HG03378 (cell line): ENCODE measurements around the gene LRRC28.

Source experiments
- ATAC-seq: cut with Tn5 transposase; IDR thresholded peaks from one replicate; pipeline ENCODE4 v1.9.1; 2021; ENCODE audit warnings: mild to moderate bottlenecking, moderate library complexity; ENCODE audit not compliant: unreplicated experiment

The LRRC28 gene

GRCh38 chr15:99414755-99415731 lies 163.8 kb downstream of the LRRC28 start:
- no peak for ATAC-seq

DNA sequence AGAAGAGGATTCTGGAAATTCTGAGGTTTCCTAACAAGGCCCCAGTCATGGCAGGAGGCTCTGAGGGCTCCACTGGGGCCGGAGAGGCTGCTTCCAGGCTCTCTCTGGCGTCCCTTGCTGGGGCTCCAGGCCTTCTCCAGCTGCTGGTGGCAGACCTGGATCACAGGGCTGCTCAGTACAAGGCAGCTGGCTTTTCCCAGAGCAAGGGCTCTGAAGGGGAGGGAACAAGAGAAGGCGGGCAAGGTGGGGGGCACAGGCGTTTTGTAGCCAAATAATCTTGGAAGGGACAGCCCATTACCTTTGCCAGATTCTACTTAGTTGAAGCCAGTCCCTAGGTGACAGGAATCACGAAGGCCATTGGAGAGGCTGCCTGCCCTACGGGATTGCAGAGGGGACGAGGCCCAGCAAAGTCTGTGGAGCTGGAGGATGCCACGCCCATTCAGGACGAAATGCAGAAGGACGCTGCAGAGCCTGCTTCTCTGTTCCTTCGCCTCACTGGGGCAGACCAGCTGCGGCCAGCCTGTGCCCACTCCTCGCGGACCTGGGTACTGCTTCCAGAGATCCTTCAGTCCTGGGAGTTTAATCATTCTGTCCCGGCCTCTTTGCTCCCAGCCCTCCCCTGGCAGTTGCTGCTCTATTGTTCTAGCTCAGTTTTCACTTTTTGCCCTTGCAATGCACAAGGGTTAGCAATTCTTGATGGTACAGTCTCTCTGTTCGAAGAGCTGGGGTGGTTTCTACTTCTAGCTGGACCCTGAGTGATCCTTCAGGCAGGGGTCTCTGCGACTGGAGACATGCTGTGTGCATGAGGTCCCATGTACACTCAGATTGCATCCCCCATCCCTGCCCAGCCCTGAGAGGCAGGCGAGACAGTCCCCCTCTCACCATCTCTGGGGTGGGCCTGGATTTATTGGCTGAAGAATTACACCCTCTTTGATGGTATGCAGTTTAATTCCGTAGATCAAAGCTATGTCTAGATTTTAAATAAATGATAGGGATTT lies 165.2 kb downstream of the LRRC28 start:
- no peak for ATAC-seq

- no peak for ATAC-seq
Observed at GRCh38 chr15:99421172-99421656, 169.9 kb downstream of the LRRC28 start.

GRCh38 chr15:99421758-99422157 lies 170.5 kb downstream of the LRRC28 start:
- no peak for ATAC-seq

DNA sequence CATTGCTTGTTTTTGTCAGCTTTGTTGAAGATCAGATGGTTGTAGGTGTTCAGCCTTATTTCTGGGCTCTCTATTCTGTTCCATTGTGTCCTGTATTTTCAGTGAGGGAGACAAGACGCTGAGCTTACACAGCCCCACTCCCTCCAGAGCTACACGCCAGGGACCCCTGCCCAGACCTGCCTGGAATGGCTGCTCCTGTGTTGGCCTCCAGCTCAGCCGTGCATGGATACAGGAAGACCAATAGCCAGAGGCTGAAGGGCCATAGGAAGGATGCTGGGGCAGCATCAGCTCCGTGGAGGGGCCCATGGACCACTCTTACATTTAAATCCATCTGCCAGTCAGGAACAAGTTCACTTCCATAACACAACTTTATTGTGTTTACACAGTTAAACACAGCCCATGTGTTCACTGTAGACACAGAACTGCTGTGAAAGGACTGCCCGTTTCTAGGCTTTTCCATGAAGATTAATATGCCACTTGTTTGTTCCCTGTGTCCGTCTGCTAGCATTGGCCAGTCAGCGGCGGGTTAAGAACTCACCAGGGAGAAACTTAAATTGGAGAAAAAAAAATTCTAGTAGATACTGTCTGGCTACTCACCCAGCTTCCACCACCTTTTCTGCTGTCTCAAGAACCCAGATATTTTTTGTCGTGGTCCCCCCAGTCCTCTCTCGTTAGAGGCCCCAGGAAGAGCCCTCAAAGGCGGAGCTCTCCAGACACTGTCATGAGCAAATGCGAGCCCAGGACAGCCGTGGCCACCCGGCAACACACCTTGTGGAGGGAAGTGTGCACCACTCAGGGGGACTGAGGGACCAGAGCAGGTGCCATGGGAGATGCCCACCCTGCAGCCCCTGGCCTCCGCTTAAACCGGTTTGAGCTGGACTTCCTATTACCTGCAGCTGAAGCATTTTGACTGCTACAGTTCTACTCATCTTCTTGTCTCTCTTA lies 172.2 kb downstream of the LRRC28 start:
- no peak for ATAC-seq

DNA sequence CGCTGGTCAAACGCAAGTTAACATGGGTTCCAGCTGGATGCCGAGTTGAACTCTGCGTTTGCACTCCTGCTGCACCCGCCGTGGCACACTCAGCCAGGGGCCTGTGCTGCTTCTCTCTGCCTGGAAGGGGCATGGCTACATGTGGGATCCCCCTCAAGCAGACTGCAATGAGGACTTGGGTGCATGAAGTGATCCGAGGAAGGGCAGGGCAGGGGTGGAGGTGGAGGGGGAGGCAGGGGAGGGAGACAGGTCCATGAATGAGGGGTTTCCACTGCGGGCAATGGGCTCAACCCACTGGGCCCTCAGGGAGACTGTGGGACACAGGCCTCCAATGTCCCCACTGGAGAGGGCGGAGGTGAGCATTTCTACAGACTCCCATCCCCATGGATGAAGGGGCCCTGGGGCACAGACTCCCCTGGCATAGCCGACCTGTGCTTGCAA lies 172.9 kb downstream of the LRRC28 start:
- no peak for ATAC-seq

DNA sequence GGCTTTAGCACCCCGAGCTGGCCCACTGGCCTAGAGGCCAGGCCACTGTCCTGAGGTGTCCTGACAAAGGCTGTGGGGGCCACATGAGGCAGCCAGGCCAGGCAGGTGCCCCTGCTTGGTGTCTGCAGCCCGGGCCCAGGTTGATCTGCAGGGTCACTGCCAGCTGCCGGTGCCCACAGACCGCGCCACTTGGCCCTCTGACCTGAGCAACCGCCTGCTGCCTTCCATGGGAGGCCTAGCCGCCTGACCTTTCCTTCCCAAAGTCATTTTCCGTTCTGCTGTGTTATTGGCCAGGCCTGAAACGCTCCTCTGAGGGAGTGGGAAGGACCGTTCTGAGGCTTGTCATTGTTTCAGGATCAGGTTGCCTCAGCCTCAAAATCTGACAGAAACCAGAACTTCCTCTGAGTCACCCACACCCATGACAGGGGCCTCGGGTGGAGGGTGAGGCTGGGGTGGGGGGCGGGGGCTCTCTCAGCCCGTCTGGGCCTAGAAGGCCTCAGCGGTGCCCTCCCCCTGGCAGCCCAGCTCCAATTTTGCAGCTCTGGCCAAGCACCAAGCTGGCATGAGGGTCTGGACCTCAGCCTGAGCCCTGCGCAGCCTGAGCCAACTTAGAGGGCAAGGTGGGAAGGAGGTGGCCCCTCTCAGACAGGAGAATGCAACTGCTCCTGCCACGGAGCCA lies 173.8 kb downstream of the LRRC28 start:
- ATAC-seq: peak; percentile 91

GRCh38 chr15:99425657-99426301 lies 174.5 kb downstream of the LRRC28 start:
- ATAC-seq: no peak

- no peak for ATAC-seq
Observed at GRCh38 chr15:99426431-99427105, 175.3 kb downstream of the LRRC28 start.

DNA sequence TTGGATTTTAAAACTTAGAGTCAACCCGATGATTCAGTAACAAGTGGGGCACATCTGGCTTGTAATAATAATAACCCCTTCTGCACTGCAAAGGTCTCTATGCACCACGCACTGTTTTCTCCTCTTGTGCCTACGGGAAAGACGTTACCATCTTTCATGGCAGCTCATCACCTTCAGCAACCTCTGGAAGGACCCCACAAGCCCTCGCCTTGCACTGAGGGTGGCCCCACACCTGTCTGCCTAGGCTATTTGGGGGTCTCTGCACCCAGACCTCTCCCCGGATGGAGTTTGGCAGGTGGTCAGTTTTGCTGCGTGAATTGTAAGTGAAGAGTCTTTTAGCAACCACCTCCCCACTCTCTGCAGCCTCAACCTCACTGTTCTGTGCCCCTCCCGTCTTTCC lies 175.9 kb downstream of the LRRC28 start:
- no peak for ATAC-seq

GRCh38 chr15:99427668-99428361 lies 176.5 kb downstream of the LRRC28 start:
- ATAC-seq: no peak

DNA sequence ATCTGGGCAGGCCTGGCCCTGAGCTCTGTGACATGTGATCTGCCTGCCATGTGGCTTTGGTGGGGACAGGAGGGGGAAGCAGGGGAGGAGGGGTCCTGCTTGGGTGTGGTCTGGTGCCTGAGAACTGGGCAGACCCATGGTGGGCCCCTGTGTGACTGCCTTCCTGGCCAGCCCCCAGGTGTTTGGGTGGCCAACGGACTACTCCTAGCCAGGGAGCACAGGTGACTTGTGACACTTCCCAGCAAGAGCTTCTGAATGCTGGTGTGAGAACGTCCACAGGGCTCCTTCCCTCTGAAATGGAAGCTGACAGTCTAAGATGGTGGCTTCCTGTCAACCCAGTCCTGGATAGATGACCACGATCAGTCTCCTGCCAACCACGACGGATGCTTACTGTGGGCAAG lies 178.4 kb downstream of the LRRC28 start:
- no peak for ATAC-seq

DNA sequence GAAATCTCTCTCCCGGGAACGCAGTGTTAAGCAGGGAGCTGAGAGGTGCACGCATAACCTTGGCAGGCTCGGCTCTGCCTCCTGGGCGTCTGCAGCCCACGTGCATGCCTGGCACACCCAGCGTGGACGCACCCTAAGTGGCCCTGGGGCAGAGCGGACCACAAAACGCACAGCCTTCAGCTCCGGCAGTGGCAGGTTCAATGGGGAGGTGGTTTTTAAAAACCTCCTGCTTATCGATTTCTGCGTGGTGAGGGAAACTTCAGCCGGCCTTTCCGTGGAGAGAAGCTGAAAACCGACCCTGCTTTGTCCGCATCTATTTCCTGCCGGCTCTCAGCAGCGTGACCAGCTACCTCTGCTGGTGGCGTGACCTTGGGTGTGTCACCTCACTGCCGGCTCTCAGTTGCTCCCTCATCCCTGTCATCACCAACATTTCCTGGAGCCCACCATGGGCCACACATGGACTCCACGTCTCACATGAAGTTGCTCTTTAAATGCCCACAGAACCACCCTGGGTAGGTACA lies 179.7 kb downstream of the LRRC28 start:
- ATAC-seq: no peak

DNA sequence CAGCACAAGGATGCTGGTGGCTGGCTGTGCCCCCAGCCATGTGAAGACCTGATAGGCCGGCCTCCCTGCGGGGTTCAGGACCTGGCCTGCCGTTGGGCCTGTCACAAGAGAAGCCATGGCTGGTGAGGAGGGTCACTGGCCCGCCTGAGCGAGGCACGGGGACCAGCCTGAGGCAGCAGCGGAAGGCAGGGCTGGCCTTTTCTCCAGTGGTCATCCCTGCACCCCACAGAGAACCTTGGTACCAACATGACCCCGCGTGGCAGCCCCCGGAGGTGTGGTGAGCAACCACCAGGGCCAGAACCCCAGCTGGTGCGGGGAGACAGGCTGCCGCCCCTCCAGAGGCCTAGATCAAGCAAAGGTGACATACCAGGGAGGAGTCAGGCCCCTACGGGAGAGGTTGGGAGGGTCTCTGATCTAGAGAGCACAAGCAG lies 180.4 kb downstream of the LRRC28 start:
- ATAC-seq: no peak

- ATAC-seq: no peak
Observed at GRCh38 chr15:99432271-99433025, 181.2 kb downstream of the LRRC28 start.

- peak; percentile 53 for ATAC-seq
Observed at GRCh38 chr15:99433026-99433756, 181.9 kb downstream of the LRRC28 start.
